GM21423 (cell line): Measurements from ENCODE around the gene OOSP4A.
"Not testable (repeated sequence)": the region's sequence is repeated elsewhere in the genome, so short reads cannot be mapped to it uniquely, and the experiment has no call there.

Experiments used
- ATAC-seq: cut with Tn5 transposase; IDR thresholded peaks from one replicate; pipeline ENCODE4 v1.9.1; 2021; ENCODE audit warnings: mild to moderate bottlenecking, moderate library complexity; ENCODE audit not compliant: unreplicated experiment

The OOSP4A gene

DNA sequence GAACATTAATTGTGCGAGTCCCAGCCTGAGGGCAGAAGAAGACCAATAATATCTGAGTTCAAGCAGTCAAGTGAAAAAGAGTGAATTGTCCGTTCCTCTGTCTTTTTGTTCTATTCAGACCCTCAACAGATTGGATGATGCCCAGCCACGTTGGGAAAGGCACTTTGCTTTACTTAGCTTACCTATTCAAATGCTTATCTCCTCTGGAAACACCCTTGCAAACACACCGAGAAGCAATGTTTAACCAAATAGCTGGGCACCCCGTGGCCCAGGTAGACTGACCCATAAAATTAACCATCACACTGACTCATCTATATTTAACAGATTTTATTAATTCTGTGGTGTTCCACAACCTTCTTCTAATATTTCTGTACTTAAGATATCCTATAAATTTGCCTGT lies 9.3 kb downstream of the OOSP4A start:
- no peak for ATAC-seq

DNA sequence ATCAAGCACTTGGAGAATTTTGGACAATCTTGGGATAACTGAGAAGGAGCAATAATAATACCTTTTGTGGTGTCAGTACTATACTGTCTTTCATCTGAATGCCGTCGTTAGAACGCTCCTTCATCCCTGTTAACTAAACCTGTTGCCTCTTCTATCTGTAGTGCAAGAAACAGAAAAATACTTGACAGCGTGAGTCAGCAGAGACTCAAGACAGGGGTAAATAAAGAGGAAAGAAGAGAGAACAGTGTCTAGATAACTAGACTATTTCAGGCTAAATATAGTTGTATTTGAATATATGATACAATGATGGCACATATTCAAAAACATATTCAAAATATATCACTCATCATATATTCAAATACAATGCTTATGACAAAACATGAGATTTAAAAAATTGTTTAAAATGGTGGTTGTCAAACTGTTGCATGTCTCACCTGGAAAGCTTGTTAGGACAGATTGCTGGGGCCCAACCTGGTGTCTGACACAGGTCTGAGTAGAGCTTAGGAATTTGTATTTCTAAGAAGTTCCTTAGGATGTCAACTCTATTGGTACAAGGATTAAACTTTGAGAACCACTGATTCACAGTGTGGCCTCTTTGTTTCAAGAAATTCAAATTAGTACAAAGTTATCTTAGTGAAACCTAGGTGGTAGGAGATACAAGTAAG lies 17.4 kb downstream of the OOSP4A start:
- no peak for ATAC-seq

- not testable (repeated sequence) for ATAC-seq
Measured at GRCh38 chr11:59982037-59982436, 18.2 kb downstream of the OOSP4A start.

GRCh38 chr11:59983212-59983611 lies 19.4 kb downstream of the OOSP4A start:
- no peak for ATAC-seq

DNA sequence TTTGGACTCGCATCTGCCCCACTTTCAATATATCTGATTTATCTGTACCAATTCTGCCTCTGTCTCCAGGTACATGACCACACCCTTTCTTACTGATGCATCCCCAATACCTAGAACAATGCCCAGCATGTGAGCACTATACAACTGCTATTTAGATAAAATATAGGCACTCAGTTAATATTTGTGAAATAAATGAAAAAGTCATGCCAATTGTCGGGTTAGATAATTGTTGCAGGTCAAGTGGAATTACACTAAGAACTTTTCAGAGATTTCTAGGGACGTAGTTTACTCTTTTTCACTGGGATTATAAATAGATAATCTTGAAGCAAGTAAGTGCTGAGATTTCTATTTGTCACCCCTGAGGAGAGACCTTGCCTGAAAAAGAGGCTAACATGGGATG lies 20.5 kb downstream of the OOSP4A start:
- no peak for ATAC-seq

DNA sequence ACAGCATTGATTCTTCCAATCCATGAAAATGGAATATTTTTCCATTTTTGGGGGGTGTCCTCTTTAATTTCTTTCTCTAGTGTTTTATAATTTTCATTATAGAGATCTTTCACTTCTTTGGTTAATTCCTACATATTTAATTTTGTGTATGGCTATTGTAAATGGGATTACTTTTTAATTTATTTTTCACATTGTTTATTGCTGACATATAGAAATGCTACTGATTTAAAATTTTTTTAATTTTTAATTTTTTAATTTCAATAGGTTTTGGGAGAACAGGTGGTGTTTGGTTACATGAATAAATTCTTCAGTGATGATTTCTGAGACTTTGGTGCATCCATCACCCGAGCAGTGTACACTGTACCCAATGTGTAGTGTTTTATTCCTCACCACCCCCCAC lies 26.6 kb downstream of the OOSP4A start:
- no peak for ATAC-seq

- ATAC-seq: no peak
Measured at GRCh38 chr11:59992425-59992824, 28.6 kb downstream of the OOSP4A start.

DNA sequence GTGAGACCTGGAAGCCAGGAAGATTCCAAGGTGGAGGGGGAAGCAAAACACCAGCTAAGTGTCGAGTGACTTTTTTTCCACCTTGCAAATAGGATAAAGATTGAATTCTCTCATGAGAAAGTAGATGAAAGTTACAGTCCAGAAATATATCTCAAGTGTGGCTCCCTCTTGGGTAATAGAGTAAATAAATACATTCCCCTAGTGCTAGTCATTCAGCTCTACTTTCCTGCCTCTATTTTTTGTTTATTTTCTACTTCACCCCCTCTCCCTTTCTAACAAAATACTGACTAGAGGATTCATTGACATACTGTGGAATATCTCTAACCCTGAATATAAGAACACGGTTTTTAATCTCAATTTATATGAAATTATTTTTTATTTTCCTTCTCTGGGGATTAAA lies 34.0 kb downstream of the OOSP4A start:
- no peak for ATAC-seq

DNA sequence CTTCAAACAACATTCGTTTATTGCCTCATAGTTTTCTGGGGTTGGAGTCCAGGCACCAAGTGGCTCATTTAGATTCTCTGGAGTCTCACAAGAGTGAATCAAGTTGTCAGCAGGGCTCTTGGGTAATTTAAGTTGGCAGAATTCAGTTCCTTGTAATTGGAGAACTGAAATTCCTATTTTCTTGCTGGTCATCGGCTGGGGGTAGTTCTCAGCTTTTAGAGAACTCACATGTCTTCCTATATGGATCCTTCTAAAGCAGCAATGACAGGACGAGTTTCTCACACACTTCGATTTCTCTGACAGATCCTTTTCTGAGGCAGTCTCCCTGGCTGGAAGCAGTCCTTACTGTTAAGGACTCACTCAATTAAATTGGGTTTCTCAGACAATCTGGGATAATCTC lies 35.9 kb downstream of the OOSP4A start:
- ATAC-seq: no peak

GRCh38 chr11:60003729-60004128 lies 39.9 kb downstream of the OOSP4A start:
- no peak for ATAC-seq

GRCh38 chr11:60005360-60005759 lies 41.5 kb downstream of the OOSP4A start:
- ATAC-seq: no peak

DNA sequence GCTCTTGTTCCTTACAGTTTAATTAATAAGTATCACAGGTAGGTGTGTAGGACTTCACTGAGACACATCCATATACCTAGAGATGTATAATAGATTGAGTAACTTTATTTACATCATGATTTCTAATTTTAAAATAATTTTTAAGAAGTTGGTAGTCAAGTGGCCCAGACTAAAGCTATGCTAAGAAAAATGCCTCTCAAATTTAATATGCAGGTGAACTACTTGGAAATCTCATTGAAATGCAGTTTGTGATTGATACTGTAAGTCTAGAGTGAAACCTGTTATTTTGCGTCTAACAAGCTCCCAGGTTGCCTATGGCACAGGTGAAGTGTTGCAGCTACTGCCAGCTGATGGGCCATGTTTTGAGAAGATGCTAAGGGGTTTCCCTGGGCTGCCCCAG lies 53.0 kb downstream of the OOSP4A start, which contains the start of gene OOSP4B:
OOSP4B (plus strand) TSS at position 301 of the 400 bp plus-strand sequence.
- ATAC-seq: no peak

GRCh38 chr11:60018058-60018457 lies 54.2 kb downstream of the OOSP4A start:
- no peak for ATAC-seq
